K562 (cell line): ENCODE results near the gene SLC30A10. TPM values are rescaled to one million over a fixed set of nuclear protein-coding genes. Genes with fewer than 3 reads are reported as not detected.

Experiments used
- CBFA2T3 ChIP-seq: fragments of 450-650 bp; IDR thresholded peaks from 2 replicates; pipeline ENCODE4 v1.6.1; 2017
- CBX3 ChIP-seq, 2 experiments: IDR thresholded peaks; 1 replicate in 1 of 2; 2 replicates in 1 of 2; pipeline ENCODE4 v1.6.1; 2012; ENCODE audit warnings: inconsistent platforms in 2 of 2, low read length in 2 of 2, borderline replicate concordance in 1 of 2, control low read depth in 1 of 2
- CHCHD3 ChIP-seq: fragments of 250-450 bp; sonication (Bioruptor Pico); IDR thresholded peaks from 2 replicates; pipeline ENCODE4 v2.1.2; 2022; ENCODE audit warnings: mild to moderate bottlenecking
- CTCFL ChIP-seq: IDR thresholded peaks from 2 replicates; pipeline ENCODE4 v1.6.1; 2011; ENCODE audit warnings: borderline replicate concordance, low read depth, mild to moderate bottlenecking, moderate library complexity, low read length; ENCODE audit not compliant: insufficient read depth, poor library complexity, severe bottlenecking
- EP400 ChIP-seq: fragments of 450-650 bp; IDR thresholded peaks from 2 replicates; pipeline ENCODE4 v1.6.1; 2017; ENCODE audit warnings: antibody characterized with exemption, mild to moderate bottlenecking, moderate library complexity
- EZH2 ChIP-seq: IDR thresholded peaks from 2 replicates; pipeline ENCODE4 v1.6.1; 2012; ENCODE audit warnings: low read depth, mild to moderate bottlenecking, inconsistent platforms, low read length, borderline replicate concordance
- HNRNPLL ChIP-seq: fragments of 200-400 bp; formaldehyde crosslinking; IDR thresholded peaks from 2 replicates; pipeline ENCODE4 v1.6.1; 2017; ENCODE audit warnings: low read length, low read depth, mild to moderate bottlenecking; ENCODE audit not compliant: poor library complexity, severe bottlenecking
- JUND ChIP-seq, 2 experiments: IDR thresholded peaks; 2 replicates in 1 of 2; 3 replicates in 1 of 2; pipeline ENCODE4 v1.6.1; 2011; ENCODE audit warnings: borderline replicate concordance in 2 of 2, low read depth in 2 of 2, low read length in 2 of 2, improper control_type of control experiment in 1 of 2, missing biosample characterization in 1 of 2, missing genetic modification characterization in 1 of 2, missing genetic modification reagents in 1 of 2
- MEIS2 ChIP-seq: fragments of 450-650 bp; IDR thresholded peaks from 2 replicates; pipeline ENCODE4 v1.6.1; 2014; ENCODE audit warnings: mild to moderate bottlenecking; ENCODE audit not compliant: partially characterized antibody
- MYNN ChIP-seq, 2 experiments: sonication (generic); formaldehyde crosslinking in 1 of 2; IDR thresholded peaks; 2 replicates each; pipeline versions ENCODE4 v1.5.0 to v1.6.1; 2016 to 2020; ENCODE audit warnings: antibody characterized with exemption in 1 of 2, missing genetic modification reagents in 1 of 2
- RBM22 ChIP-seq: fragments of 200-400 bp; formaldehyde crosslinking; IDR thresholded peaks from 2 replicates; pipeline ENCODE4 v1.6.1; 2018; ENCODE audit warnings: low read length, low read depth; ENCODE audit not compliant: poor library complexity, severe bottlenecking
- REST ChIP-seq, 2 experiments: fragments of 450-650 bp; formaldehyde crosslinking in 1 of 2; IDR thresholded peaks; 2 replicates each; pipeline versions ENCODE4 v1.4.0 to v1.6.1; 2014 to 2020; ENCODE audit warnings: mild to moderate bottlenecking in 2 of 2, borderline replicate concordance in 1 of 2, low read depth in 1 of 2
- SNIP1 ChIP-seq: fragments of 450-650 bp; IDR thresholded peaks from 2 replicates; pipeline ENCODE4 v1.7.1; 2017; ENCODE audit warnings: low read depth, mild to moderate bottlenecking
- TOE1 ChIP-seq, 2 experiments: fragments of 450-650 bp in 1 of 2; sonication (generic) in 1 of 2; formaldehyde crosslinking in 1 of 2; IDR thresholded peaks; 2 replicates each; pipeline versions ENCODE4 v1.7.1 to v1.8.0; 2016 to 2022; ENCODE audit warnings: borderline replicate concordance in 2 of 2, mild to moderate bottlenecking in 2 of 2, antibody characterized with exemption in 1 of 2, inconsistent platforms in 1 of 2, low read depth in 1 of 2, missing genetic modification reagents in 1 of 2, moderate library complexity in 1 of 2
- polyA plus RNA-seq, 8 experiments: library from polyadenylated mRNA; depleted of rRNA in 4 of 8; stranded (reverse) in 5 of 8; unstranded in 3 of 8; fragments of >200 nt; fragmentation: Nextera tagmentation in 2 of 8; fragmentation: Illumina TruSeq in 1 of 8; extraction: Ambion mirVana in 2 of 8; extraction: Trizol in 1 of 8; gene quantifications; 2 replicates each; pipeline versions ENCODE4 v1.2.1 to v1.2.3, GENCODE V29; 2011 to 2014; ENCODE audit warnings: inconsistent platforms in 1 of 8, missing spikeins in 1 of 8
- total RNA-seq, 7 experiments: library from RNA; depleted of rRNA in 6 of 7; stranded (reverse); fragments of >200 nt in 6 of 7; fragmentation: Illumina TruSeq in 2 of 7; extraction: Trizol in 2 of 7; gene quantifications; 2 replicates each; pipeline versions ENCODE4 v1.2.1 to v1.2.3, GENCODE V29; 2011 to 2021; ENCODE audit warnings: low replicate concordance in 1 of 7

Gene SLC30A10
- total and polyA plus RNA-seq, 9 of the 15 experiments (the other 6 are each of a cell fraction or from before 2014, with no cell fraction given), result 2.6 to 11.3 (median 7.1) TPM

GRCh38 chr1:219927956-219928790 lies at the start of gene SLC30A10 (continued):
- TF ChIP-seq REST (IDR thresholded peaks at IDR 0.05; ENCODE audit: borderline replicate concordance) (peak; percentile 38), REST (CRISPR knock-in tag; IDR thresholded peaks at IDR 0.05; ENCODE audit: low read depth) (no peak), JUND (IDR thresholded peaks at IDR 0.05; ENCODE audit: borderline replicate concordance, low read depth, low read length) (0 out of 2 replicates have a peak, but pooled peaks have one; percentile 3), JUND (tag; IDR thresholded peaks at IDR 0.05; ENCODE audit: borderline replicate concordance, low read depth, low read length) (no peak; the same call in 2 of the 3 replicates), CTCFL (peak; percentile 26), TOE1 (IDR thresholded peaks at IDR 0.05; ENCODE audit: borderline replicate concordance) (0 out of 2 replicates have a peak, but pooled peaks have one; percentile 15), TOE1 (CRISPR knock-in tag; IDR thresholded peaks at IDR 0.05; ENCODE audit: borderline replicate concordance, low read depth) (no peak), SNIP1 (no peak), MYNN (IDR thresholded peaks at IDR 0.05) (peak; percentile 10; the same call in 1 of the 2 replicates), MYNN (CRISPR knock-in tag; IDR thresholded peaks at IDR 0.05) (no peak), CHCHD3 (CRISPR knock-in tag) (no peak), EP400 (peak; percentile 48; the same call in 1 of the 2 replicates), RBM22 (peak; percentile 41), EZH2 (no peak), CBFA2T3 (0 out of 2 replicates have a peak, but pooled peaks have one; percentile 2), MEIS2 (peak; percentile 59), CBX3 (IDR thresholded peaks at IDR 0.05; ENCODE audit: borderline replicate concordance in 1 of 2, low read length in 2 of 2) (peak in 1 of 2 experiments; percentile 37; a peak in 1 of 3 replicates), HNRNPLL (peak; percentile 30)
